Middle frontal gyrus (tissue), 1 donor: Measurements from ENCODE around the gene MON2.

ENCODE experiments used
- DNase-seq: peaks from one replicate; pipeline ENCODE4 v3.0.0-alpha.2; 2015; ENCODE audit warnings: low spot score; ENCODE audit errors: extremely low spot score

Gene MON2

DNA sequence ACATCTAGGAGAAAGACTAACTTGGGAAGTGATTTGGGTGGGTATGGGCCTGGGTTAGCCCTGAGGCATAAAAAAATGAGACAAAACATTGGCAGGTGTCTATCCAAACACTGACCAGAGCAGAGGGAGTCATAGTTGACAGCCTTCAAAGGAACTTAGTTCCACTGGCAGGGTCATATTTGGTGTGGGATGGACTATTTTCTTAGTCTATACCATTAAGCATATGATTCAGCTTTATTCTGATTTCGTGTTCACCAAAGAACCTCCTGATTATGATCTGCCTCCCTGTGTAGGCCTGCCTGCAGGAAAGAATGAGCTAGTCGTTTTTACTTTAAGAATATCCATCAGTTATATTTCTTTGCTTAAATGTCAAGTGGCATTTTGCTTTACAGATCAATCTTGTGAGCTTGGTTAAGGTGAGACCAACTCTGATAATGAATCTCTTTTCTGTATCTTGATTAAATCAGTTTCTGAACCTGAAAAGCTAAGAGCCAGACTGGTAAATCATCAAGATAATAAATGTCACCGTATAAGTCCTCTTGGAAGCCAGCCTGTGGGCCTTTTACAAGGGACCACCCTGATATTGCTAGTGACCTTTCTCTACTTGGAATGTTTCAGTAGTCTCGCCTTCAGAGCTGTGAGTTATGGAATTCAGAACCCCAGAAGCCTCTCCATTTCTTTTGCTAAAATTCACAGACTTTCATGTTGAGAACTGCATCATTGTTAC lies 182.9 kb downstream of the MON2 start:
- no peak for DNase-seq
